ENCODE measurements around the gene AGO3.
A peak's percentile ranks its signal among the peaks of the same experiment; 100 is the strongest.

AGO3 gene

GRCh38 chr1:36084497-36085115 lies 153.7 kb downstream of the AGO3 start:
- peak; percentile 54 for DNase-seq

- DNase-seq: no peak
These were observed 154.2 kb downstream of the AGO3 start for GRCh38 chr1:36085126-36085525.

GRCh38 chr1:36085686-36086526 lies 155.0 kb downstream of the AGO3 start:
- no peak for DNase-seq

- no peak for DNase-seq
These were observed 155.8 kb downstream of the AGO3 start for GRCh38 chr1:36086529-36087232.

GRCh38 chr1:36087233-36088123 lies 156.6 kb downstream of the AGO3 start:
- DNase-seq: no peak

- DNase-seq: no peak
These were observed 157.3 kb downstream of the AGO3 start for GRCh38 chr1:36088265-36088576.

- peak; percentile 91 for DNase-seq
These were observed 157.9 kb downstream of the AGO3 start, which contains the start of gene ADPRS for GRCh38 chr1:36088577-36089392. Gene ADPRS, plus strand, starts transcription at chr1:36088892. Its CDS starts 13 bp downstream, at chr1:36088905.

- no peak for DNase-seq
These were observed 158.7 kb downstream of the AGO3 start for GRCh38 chr1:36089393-36090121.

- DNase-seq: no peak
These were observed 160.2 kb downstream of the AGO3 start for GRCh38 chr1:36091141-36091540.

GRCh38 chr1:36091698-36092097 lies 160.8 kb downstream of the AGO3 start:
- DNase-seq: no peak

- DNase-seq: no peak
These were observed 161.4 kb downstream of the AGO3 start for GRCh38 chr1:36092166-36092797.

- no peak for DNase-seq
These were observed 161.9 kb downstream of the AGO3 start for GRCh38 chr1:36092798-36093185.

GRCh38 chr1:36093226-36093625 lies 162.3 kb downstream of the AGO3 start:
- no peak for DNase-seq

- no peak for DNase-seq
These were observed 163.0 kb downstream of the AGO3 start for GRCh38 chr1:36093929-36094328.

GRCh38 chr1:36094621-36095061 lies 163.7 kb downstream of the AGO3 start:
- DNase-seq: no peak

- DNase-seq: no peak
These were observed 165.0 kb downstream of the AGO3 start for GRCh38 chr1:36095760-36096405.

GRCh38 chr1:36096500-36097432 lies 165.9 kb downstream of the AGO3 start:
- DNase-seq: no peak

- no peak for DNase-seq
These were observed 167.0 kb downstream of the AGO3 start for GRCh38 chr1:36097693-36098585.

Measured in DMS153 (cell line).